ENCODE data around the gene KSR1. TPM values are rescaled to one million over a fixed set of nuclear protein-coding genes. Genes with fewer than 3 reads are reported as not detected.

KSR1 gene
- total and polyA plus RNA-seq, 10 of the 15 experiments (the other 5 are each of a cell fraction or from before 2014, with no cell fraction given), result 0.97 to 66.6 (median 22.9) TPM

GRCh38 chr17:27461192-27461859, 5.1 kb downstream of the KSR1 start (continued):
- no peak for TF ChIP-seq ETV6 (conservative IDR thresholded peaks at IDR 0.05 in 1 of 2, IDR thresholded peaks at IDR 0.05 in 1 of 2; ENCODE audit: borderline replicate concordance in 1 of 2, low read depth in 1 of 2)
- TF ChIP-seq BHLHE40 (IDR thresholded peaks at IDR 0.05; ENCODE audit: borderline replicate concordance in 1 of 2, low read depth in 2 of 2, low read length in 1 of 2), result peak; percentile 25 to 42; a peak in 2 of 4 replicates

DNA sequence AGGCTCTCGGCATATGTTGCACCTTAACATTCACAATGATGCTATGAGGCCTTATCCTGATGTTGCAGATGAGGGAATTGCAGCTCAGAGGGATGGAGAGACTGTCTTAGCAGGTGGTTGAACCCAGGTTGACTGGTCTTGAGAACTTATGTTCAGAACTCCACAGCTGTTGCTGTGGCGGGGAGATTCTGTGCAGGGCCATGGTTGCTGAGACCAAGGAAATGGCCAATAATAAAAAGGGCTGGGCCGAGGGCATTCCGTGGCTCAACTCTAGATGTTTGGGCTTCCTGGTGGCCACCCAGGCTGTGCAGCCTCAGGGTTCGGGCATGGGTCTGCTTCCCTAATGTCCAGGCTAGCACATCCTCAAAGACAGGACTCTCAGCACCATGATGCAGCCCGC, 5.9 kb downstream of the KSR1 start:
- ChIA-PET CTCF (interaction anchor here (0.9 to 6.6 kb wide), 4 partner anchors 13 to 138 kb away, joined by 3 to 69 read pairs (median 30); no protein-coding TSS in a partner anchor), POLR2A (interaction anchor here (0.8 to 13.1 kb wide), 5 partner anchors 9 to 136 kb away, joined by 4 to 143 read pairs (median 5); no protein-coding TSS in a partner anchor), SMC1A (ENCODE audit: uncharacterized antibody, unreplicated experiment) (interaction anchor here (0.8 to 11.6 kb wide), 9 partner anchors 10 to 137 kb away, joined by 3 to 228 read pairs (median 6); no protein-coding TSS in a partner anchor), RAD21 (ENCODE audit: unreplicated experiment) (interaction anchor here (0.6 to 9.7 kb wide), 13 partner anchors 10 to 429 kb away, joined by 3 to 229 read pairs (median 4); no protein-coding TSS in a partner anchor)
- DNase-seq (ENCODE audit: low read depth, low spot score), result no peak
- Histone ChIP-seq H3K9me3 (replicated peaks; ENCODE audit: control insufficient read depth, insufficient read depth, low read length) (no peaks in the 10 kb centered on the region), H3K79me2 (ENCODE audit: control insufficient read depth, insufficient read depth, low read length) (peaks cover 93% of the 10 kb centered on the region), H3K27ac (ENCODE audit: control insufficient read depth, insufficient read depth) (peak overlapping the region; percentile 9; the same call in 1 of the 2 replicates), H3K4me3 (peak overlapping the region; percentile 89; the same call in 1 of the 2 replicates), H3K36me3 (ENCODE audit: control insufficient read depth in 2 of 2, insufficient read depth in 2 of 2, low read length in 1 of 2) (peaks cover 0 to 1% of the 10 kb centered on the region in 2 experiments; a peak in 2 of 4 replicates), H4K20me1 (ENCODE audit: control insufficient read depth, insufficient read depth) (no peaks in the 10 kb centered on the region), H3K9ac (ENCODE audit: control insufficient read depth, insufficient read depth, low read length) (no peak overlapping the region), H2AFZ (ENCODE audit: control insufficient read depth, low read depth, low read length) (no peak overlapping the region), H3K27me3 (replicated peaks in 1 of 2; ENCODE audit: control insufficient read depth in 2 of 2, insufficient read depth in 2 of 2, low read length in 1 of 2) (no peaks in the 10 kb centered on the region), H3K4me1 (ENCODE audit: control insufficient read depth, insufficient read depth, low read length) (peaks cover 49% of the 10 kb centered on the region), H3K4me2 (ENCODE audit: control insufficient read depth, insufficient read depth) (peak overlapping the region; percentile 88)
- peak; percentile 10 for ATAC-seq
- WGBS (ENCODE audit: insufficient coverage, insufficient replicate concordance, low lambda C conversion rate, missing lambda C conversion rate), result 46% methylated on average over 6 of the region's 6 CpGs
- no peak for FAIRE-seq
- BruUV-seq (replicated peaks), result no TSS peak
- intact Hi-C loops (cut with micrococcal nuclease; ENCODE audit: unreplicated experiment) (loop anchor here (5.0 kb wide), 1 partner anchor 35 kb away; no protein-coding TSS in a partner anchor), in situ Hi-C loops (cut with MboI) (loop anchor here (10.0 to 25.0 kb wide), 2 partner anchors 593 to 1275 kb away; partner anchors contain the start of genes NEK8, TLCD1 and TRAF4)
- TF ChIP-seq, protein P1, sequence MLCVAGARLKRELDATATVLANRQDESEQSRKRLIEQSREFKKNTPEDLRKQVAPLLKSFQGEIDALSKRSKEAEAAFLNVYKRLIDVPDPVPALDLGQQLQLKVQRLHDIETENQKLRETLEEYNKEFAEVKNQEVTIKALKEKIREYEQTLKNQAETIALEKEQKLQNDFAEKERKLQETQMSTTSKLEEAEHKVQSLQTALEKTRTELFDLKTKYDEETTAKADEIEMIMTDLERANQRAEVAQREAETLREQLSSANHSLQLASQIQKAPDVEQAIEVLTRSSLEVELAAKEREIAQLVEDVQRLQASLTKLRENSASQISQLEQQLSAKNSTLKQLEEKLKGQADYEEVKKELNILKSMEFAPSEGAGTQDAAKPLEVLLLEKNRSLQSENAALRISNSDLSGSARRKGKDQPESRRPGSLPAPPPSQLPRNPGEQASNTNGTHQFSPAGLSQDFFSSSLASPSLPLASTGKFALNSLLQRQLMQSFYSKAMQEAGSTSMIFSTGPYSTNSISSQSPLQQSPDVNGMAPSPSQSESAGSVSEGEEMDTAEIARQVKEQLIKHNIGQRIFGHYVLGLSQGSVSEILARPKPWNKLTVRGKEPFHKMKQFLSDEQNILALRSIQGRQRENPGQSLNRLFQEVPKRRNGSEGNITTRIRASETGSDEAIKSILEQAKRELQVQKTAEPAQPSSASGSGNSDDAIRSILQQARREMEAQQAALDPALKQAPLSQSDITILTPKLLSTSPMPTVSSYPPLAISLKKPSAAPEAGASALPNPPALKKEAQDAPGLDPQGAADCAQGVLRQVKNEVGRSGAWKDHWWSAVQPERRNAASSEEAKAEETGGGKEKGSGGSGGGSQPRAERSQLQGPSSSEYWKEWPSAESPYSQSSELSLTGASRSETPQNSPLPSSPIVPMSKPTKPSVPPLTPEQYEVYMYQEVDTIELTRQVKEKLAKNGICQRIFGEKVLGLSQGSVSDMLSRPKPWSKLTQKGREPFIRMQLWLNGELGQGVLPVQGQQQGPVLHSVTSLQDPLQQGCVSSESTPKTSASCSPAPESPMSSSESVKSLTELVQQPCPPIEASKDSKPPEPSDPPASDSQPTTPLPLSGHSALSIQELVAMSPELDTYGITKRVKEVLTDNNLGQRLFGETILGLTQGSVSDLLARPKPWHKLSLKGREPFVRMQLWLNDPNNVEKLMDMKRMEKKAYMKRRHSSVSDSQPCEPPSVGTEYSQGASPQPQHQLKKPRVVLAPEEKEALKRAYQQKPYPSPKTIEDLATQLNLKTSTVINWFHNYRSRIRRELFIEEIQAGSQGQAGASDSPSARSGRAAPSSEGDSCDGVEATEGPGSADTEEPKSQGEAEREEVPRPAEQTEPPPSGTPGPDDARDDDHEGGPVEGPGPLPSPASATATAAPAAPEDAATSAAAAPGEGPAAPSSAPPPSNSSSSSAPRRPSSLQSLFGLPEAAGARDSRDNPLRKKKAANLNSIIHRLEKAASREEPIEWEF (IDR thresholded peaks at IDR 0.05; ENCODE audit: insufficient replicate concordance, low read depth, low read length), result no peak
- no peak for TF ChIP-seq RUNX3 (IDR thresholded peaks at IDR 0.05; ENCODE audit: low read length)
- no peak for TF ChIP-seq CEBPB (IDR thresholded peaks at IDR 0.05; ENCODE audit: borderline replicate concordance in 1 of 2, low read depth in 2 of 2, low read length in 2 of 2)
- no peak for TF ChIP-seq ZNF207 (IDR thresholded peaks at IDR 0.05; ENCODE audit: borderline replicate concordance)
- no peak for TF ChIP-seq TCF7 (IDR thresholded peaks at IDR 0.05; ENCODE audit: borderline replicate concordance)
- no peak for TF ChIP-seq TCF12 (IDR thresholded peaks at IDR 0.05; ENCODE audit: low read depth, low read length)
- no peak for TF ChIP-seq SIX5 (IDR thresholded peaks at IDR 0.05; ENCODE audit: low read depth, low read length, severe bottlenecking)
- no peak for TF ChIP-seq NFIC (IDR thresholded peaks at IDR 0.05; ENCODE audit: low read depth, low read length)
- TF ChIP-seq, protein P2, sequence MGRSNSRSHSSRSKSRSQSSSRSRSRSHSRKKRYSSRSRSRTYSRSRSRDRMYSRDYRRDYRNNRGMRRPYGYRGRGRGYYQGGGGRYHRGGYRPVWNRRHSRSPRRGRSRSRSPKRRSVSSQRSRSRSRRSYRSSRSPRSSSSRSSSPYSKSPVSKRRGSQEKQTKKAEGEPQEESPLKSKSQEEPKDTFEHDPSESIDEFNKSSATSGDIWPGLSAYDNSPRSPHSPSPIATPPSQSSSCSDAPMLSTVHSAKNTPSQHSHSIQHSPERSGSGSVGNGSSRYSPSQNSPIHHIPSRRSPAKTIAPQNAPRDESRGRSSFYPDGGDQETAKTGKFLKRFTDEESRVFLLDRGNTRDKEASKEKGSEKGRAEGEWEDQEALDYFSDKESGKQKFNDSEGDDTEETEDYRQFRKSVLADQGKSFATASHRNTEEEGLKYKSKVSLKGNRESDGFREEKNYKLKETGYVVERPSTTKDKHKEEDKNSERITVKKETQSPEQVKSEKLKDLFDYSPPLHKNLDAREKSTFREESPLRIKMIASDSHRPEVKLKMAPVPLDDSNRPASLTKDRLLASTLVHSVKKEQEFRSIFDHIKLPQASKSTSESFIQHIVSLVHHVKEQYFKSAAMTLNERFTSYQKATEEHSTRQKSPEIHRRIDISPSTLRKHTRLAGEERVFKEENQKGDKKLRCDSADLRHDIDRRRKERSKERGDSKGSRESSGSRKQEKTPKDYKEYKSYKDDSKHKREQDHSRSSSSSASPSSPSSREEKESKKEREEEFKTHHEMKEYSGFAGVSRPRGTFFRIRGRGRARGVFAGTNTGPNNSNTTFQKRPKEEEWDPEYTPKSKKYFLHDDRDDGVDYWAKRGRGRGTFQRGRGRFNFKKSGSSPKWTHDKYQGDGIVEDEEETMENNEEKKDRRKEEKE (IDR thresholded peaks at IDR 0.05), result no peak

All from GM12878 (cell line).